H1 (cell line): Measurements from ENCODE around the gene ATXN7. TPM values are rescaled to one million over a fixed set of nuclear protein-coding genes. Genes with fewer than 3 reads are reported as not detected.

Experiments used
- CTCF ChIA-PET: fragments of 300-600 bp; sonication (Branson Sonifier 250); formaldehyde crosslinking; loops from one replicate; lab custom pipeline; 2021; ENCODE audit not compliant: partially characterized antibody; lab: Charles Lee
- POLR2A ChIA-PET: fragments of 300-600 bp; sonication (Branson Sonifier 250); formaldehyde crosslinking; loops from one replicate; lab custom pipeline; 2021; ENCODE audit warnings: inconsistent platforms; ENCODE audit not compliant: partially characterized antibody; lab: Charles Lee
- DNase-seq, 2 experiments: peaks; one replicate each; pipeline versions ENCODE4 v3.0.0 to v3.0.0-alpha.2; 2010 to 2022; ENCODE audit warnings: low spot score in 2 of 2, low read depth in 1 of 2, mixed read lengths in 1 of 2
- FAIRE-seq: peaks from 2 replicates; lab custom pipeline; 2011; peaks lifted over from hg19 to GRCh38; lab: Jason Lieb, UNC
- H2AFZ ChIP-seq: 2 replicates; pipeline ENCODE4 v1.8.1; 2012; ENCODE audit warnings: low read length, inconsistent platforms
- H2AK5ac ChIP-seq: 2 replicates; pipeline ENCODE4 v1.6.1; 2013; ENCODE audit warnings: low read depth, low read length
- H2BK120ac ChIP-seq: replicated peaks from 2 replicates; pipeline ENCODE3; 2013; ENCODE audit warnings: low read depth, low read length, inconsistent platforms
- H2BK12ac ChIP-seq: 2 replicates; pipeline ENCODE4 v1.6.1; 2013; ENCODE audit warnings: low read depth, low read length
- H2BK15ac ChIP-seq: 2 replicates; pipeline ENCODE4 v1.6.1; 2013; ENCODE audit warnings: low read length
- H2BK20ac ChIP-seq: 2 replicates; pipeline ENCODE4 v1.6.1; 2013; ENCODE audit warnings: low read length
- H2BK5ac ChIP-seq: 2 replicates; pipeline ENCODE4 v1.6.1; 2013; ENCODE audit warnings: low read depth, low read length
- H3K14ac ChIP-seq: 2 replicates; pipeline ENCODE4 v1.6.1; 2013; ENCODE audit warnings: inconsistent platforms; ENCODE audit not compliant: insufficient read length
- H3K18ac ChIP-seq: 2 replicates; pipeline ENCODE4 v1.6.1; 2013; ENCODE audit warnings: low read length; ENCODE audit errors: extremely low read depth
- H3K23ac ChIP-seq: 2 replicates; pipeline ENCODE4 v1.6.1; 2013; ENCODE audit warnings: inconsistent platforms; ENCODE audit not compliant: insufficient read length
- H3K23me2 ChIP-seq: 2 replicates; pipeline ENCODE4 v1.6.1; 2013; ENCODE audit warnings: low read depth, low read length
- H3K27ac ChIP-seq: 2 replicates; pipeline ENCODE4 v1.6.1; 2011; ENCODE audit warnings: low read depth, low read length, inconsistent platforms
- H3K27me3 ChIP-seq, 4 experiments: replicated peaks in 1 of 4; 1 replicate in 1 of 4; 2 replicates in 3 of 4; pipeline versions ENCODE4 v1.6.1 to v1.8.1; 2011 to 2013; ENCODE audit warnings: low read length in 3 of 4, mild to moderate bottlenecking in 3 of 4, inconsistent platforms in 2 of 4, mixed read lengths in 2 of 4, moderate library complexity in 1 of 4; ENCODE audit not compliant: control insufficient read depth in 3 of 4, insufficient read depth in 3 of 4; ENCODE audit errors: extremely low read depth in 1 of 4
- H3K36me3 ChIP-seq, 4 experiments: 2 replicates each; pipeline versions ENCODE4 v1.6.1 to v1.8.1; 2011 to 2013; ENCODE audit warnings: mild to moderate bottlenecking in 4 of 4, low read length in 3 of 4, moderate library complexity in 2 of 4, control low read depth in 1 of 4, inconsistent platforms in 1 of 4; ENCODE audit not compliant: insufficient read depth in 4 of 4, control insufficient read depth in 2 of 4
- H3K4ac ChIP-seq: replicated peaks from 2 replicates; pipeline ENCODE3; 2013; ENCODE audit warnings: low read length, low read depth, mixed read lengths, inconsistent platforms; ENCODE audit not compliant: insufficient read length
- H3K4me1 ChIP-seq, 4 experiments: replicated peaks in 1 of 4; 1 replicate in 1 of 4; 2 replicates in 3 of 4; pipeline versions ENCODE4 v1.6.1 to v1.8.1; 2011 to 2013; ENCODE audit warnings: low read length in 3 of 4, inconsistent platforms in 2 of 4, mixed read lengths in 1 of 4; ENCODE audit not compliant: insufficient read depth in 4 of 4, control insufficient read depth in 3 of 4
- H3K4me2 ChIP-seq, 2 experiments: 2 replicates each; pipeline versions ENCODE4 v1.6.1 to v1.8.1; 2011 to 2013; ENCODE audit warnings: low read depth in 2 of 2, low read length in 2 of 2, control low read depth in 1 of 2, inconsistent platforms in 1 of 2, mild to moderate bottlenecking in 1 of 2; ENCODE audit not compliant: insufficient read depth in 1 of 2
- H3K4me3 ChIP-seq, 4 experiments: fragments of 200-600, 300-600 bp in 1 of 4; sonication (generic), shearing (Covaris generic), sonication (Bioruptor Twin) in 1 of 4; 2 replicates each; pipeline versions ENCODE4 v1.5.1 to v1.8.1; 2011 to 2016; ENCODE audit warnings: low read length in 4 of 4, low read depth in 3 of 4, control low read depth in 2 of 4, inconsistent platforms in 2 of 4, mild to moderate bottlenecking in 2 of 4, mixed read lengths in 1 of 4, moderate library complexity in 1 of 4; ENCODE audit not compliant: insufficient read depth in 2 of 4; ENCODE audit errors: extremely low read depth in 1 of 4
- H3K56ac ChIP-seq: replicated peaks from 2 replicates; pipeline ENCODE3; 2013; ENCODE audit warnings: low read depth, mild to moderate bottlenecking, mixed read lengths, low read length, inconsistent platforms; ENCODE audit not compliant: insufficient read length
- H3K79me1 ChIP-seq: 2 replicates; pipeline ENCODE4 v1.6.1; 2013; ENCODE audit warnings: low read depth, low read length, control low read depth
- H3K79me2 ChIP-seq, 2 experiments: 2 replicates each; pipeline versions ENCODE4 v1.6.1 to v1.8.1; 2012 to 2013; ENCODE audit warnings: low read length in 2 of 2, mild to moderate bottlenecking in 2 of 2, inconsistent platforms in 1 of 2; ENCODE audit not compliant: insufficient read depth in 2 of 2, control insufficient read depth in 1 of 2
- H3K9ac ChIP-seq, 4 experiments: replicated peaks in 1 of 4; 1 replicate in 1 of 4; 2 replicates in 3 of 4; pipeline versions ENCODE4 v1.6.1 to v1.8.1; 2011 to 2013; ENCODE audit warnings: low read depth in 3 of 4, low read length in 3 of 4, control low read depth in 2 of 4, mild to moderate bottlenecking in 2 of 4, moderate library complexity in 2 of 4, inconsistent platforms in 1 of 4; ENCODE audit errors: extremely low read depth in 1 of 4
- H3K9me3 ChIP-seq, 2 experiments: 2 replicates each; pipeline versions ENCODE4 v1.6.1 to v1.8.1; 2012 to 2013; ENCODE audit warnings: mild to moderate bottlenecking in 2 of 2, moderate library complexity in 2 of 2, control low read depth in 1 of 2, inconsistent platforms in 1 of 2, low read depth in 1 of 2, low read length in 1 of 2, mixed read lengths in 1 of 2; ENCODE audit not compliant: insufficient read depth in 2 of 2
- H4K20me1 ChIP-seq, 2 experiments: replicated peaks in 1 of 2; 2 replicates each; pipeline versions ENCODE3 to v1.8.1; 2011 to 2013; ENCODE audit warnings: inconsistent platforms in 2 of 2, low read length in 2 of 2, mild to moderate bottlenecking in 1 of 2; ENCODE audit not compliant: insufficient read depth in 2 of 2, control insufficient read depth in 1 of 2
- H4K5ac ChIP-seq: 2 replicates; pipeline ENCODE4 v1.6.1; 2013; ENCODE audit warnings: low read length, low read depth, mixed read lengths, inconsistent platforms; ENCODE audit not compliant: insufficient read length
- H4K8ac ChIP-seq: 2 replicates; pipeline ENCODE4 v1.8.0; 2013; ENCODE audit warnings: mild to moderate bottlenecking, moderate library complexity, low read length, inconsistent platforms; ENCODE audit not compliant: insufficient read depth; ENCODE audit errors: extremely low read depth
- H4K91ac ChIP-seq: replicated peaks from 2 replicates; pipeline ENCODE3; 2013; ENCODE audit warnings: low read length, mixed read lengths, inconsistent platforms; ENCODE audit not compliant: insufficient read length
- BRCA1 ChIP-seq: IDR thresholded peaks from 2 replicates; pipeline ENCODE4 v1.6.1; 2012; ENCODE audit warnings: low read depth, low read length, improper control_type of control experiment
- HDAC2 ChIP-seq, 2 experiments: fragments of 300-600 bp in 1 of 2; sonication (generic) in 1 of 2; IDR thresholded peaks; 2 replicates each; pipeline ENCODE4 v1.6.1; 2011 to 2012; ENCODE audit warnings: low read depth in 2 of 2, low read length in 2 of 2, mild to moderate bottlenecking in 2 of 2, moderate library complexity in 2 of 2, borderline replicate concordance in 1 of 2, inconsistent platforms in 1 of 2
- RNF2 ChIP-seq: fragments of 200-900, 300-1000 bp; sonication (generic); IDR thresholded peaks from 2 replicates; pipeline ENCODE4 v1.7.1; 2016; ENCODE audit warnings: borderline replicate concordance, low read depth, mild to moderate bottlenecking, antibody characterized with exemption, low read length; ENCODE audit not compliant: poor library complexity, severe bottlenecking; ENCODE audit errors: missing control alignments
- YY1 ChIP-seq: IDR thresholded peaks from 2 replicates; pipeline ENCODE4 v1.6.1; 2011; ENCODE audit warnings: low read depth, mild to moderate bottlenecking, low read length
- WGBS, 2 experiments: shearing (Covaris generic) in 1 of 2; methylation state at CpG; one replicate each; pipeline versions ENCODE4 v1.1.6 to v1.1.7; 2013 to 2015; ENCODE audit warnings: low lambda C conversion rate in 2 of 2, mixed read lengths in 2 of 2, inconsistent platforms in 1 of 2, low coverage in 1 of 2, missing lambda C conversion rate in 1 of 2; ENCODE audit not compliant: insufficient replicate concordance in 2 of 2, insufficient coverage in 1 of 2, insufficient read length in 1 of 2; ENCODE audit errors: extremely low coverage in 1 of 2, missing lambda C conversion rate in 1 of 2; 5-methylcytosine and 5-hydroxymethylcytosine counted together
- polyA plus RNA-seq, 7 experiments: library from polyadenylated mRNA; depleted of rRNA in 3 of 7; stranded (reverse) in 5 of 7; unstranded in 2 of 7; fragments of >200 nt in 5 of 7; fragments of 200-250 nt in 2 of 7; gene quantifications; 1 replicate in 5 of 7; 2 replicates in 1 of 7; 4 replicates in 1 of 7; pipeline versions ENCODE4 v1.2.1 to v1.2.3, GENCODE V29; 2011 to 2013; ENCODE audit warnings: missing spikeins in 2 of 7, mixed read lengths in 2 of 7
- total RNA-seq: library from RNA; stranded (reverse); fragmentation: NEBNext Ultra II Directional; extraction: Animal tissue kit (Norgen Biotek cat#: 25700); gene quantifications from 2 replicates; pipeline ENCODE4 v1.2.1, GENCODE V29; 2021

Gene ATXN7
- total and polyA plus RNA-seq, 2 of the 8 experiments (the other 6 are each of a cell fraction or from before 2014, with no cell fraction given), result 15.5 to 16.8 TPM

DNA sequence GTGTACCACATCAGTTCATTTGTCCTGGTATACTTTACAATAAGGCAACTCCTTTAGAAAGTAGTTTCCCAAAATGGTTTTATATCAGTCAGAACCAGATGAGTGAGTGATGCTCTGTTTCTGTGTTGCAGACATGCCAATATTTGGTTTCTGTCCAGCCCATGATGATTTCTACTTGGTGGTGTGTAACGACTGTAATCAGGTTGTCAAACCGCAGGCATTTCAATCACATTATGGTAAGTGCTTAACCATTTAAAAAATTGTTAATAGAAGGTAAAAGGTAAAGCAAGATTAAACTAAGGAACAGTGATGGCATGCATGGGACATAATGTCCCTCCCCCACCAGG is 88.6 kb downstream of the ATXN7 start:
- Histone ChIP-seq H3K27me3 (no peaks in the 10 kb centered on the region), H3K4me2 (no peak overlapping the region), H3K23ac (no peak overlapping the region), H3K27ac (no peak overlapping the region), H4K91ac (no peak overlapping the region), H3K4me3 (no peak overlapping the region), H3K36me3 (no peaks in the 10 kb centered on the region), H3K23me2 (no peaks in the 10 kb centered on the region), H4K20me1 (no peaks in the 10 kb centered on the region), H2BK20ac (no peak overlapping the region), H3K9ac (no peak overlapping the region), H3K56ac (no peak overlapping the region), H2BK15ac (no peak overlapping the region), H2BK5ac (no peak overlapping the region), H2AK5ac (no peak overlapping the region), H3K4ac (no peak overlapping the region), H2BK12ac (no peak overlapping the region), H3K14ac (no peak overlapping the region), H4K5ac (no peak overlapping the region), H3K79me2 (0 out of 4 replicates have a peak, but pooled peaks cover 0 to 3% of the 10 kb centered on the region in 2 experiments), H3K4me1 (peaks cover 0 to 18% (median 11%) of the 10 kb centered on the region in 4 experiments; a peak in 4 of 7 replicates), H3K18ac (no peak overlapping the region), H4K8ac (no peak overlapping the region), H2BK120ac (no peak overlapping the region), H3K79me1 (peaks cover 7% of the 10 kb centered on the region; the same call in 1 of the 2 replicates), H2AFZ (no peak overlapping the region), H3K9me3 (no peaks in the 10 kb centered on the region)
- DNase-seq (no peak), FAIRE-seq (no peak)
- TF ChIP-seq YY1, result no peak
- TF ChIP-seq HDAC2 (IDR thresholded peaks at IDR 0.05; ENCODE audit: borderline replicate concordance in 1 of 2, low read depth in 2 of 2, low read length in 2 of 2), result no peak
- TF ChIP-seq BRCA1, result no peak
- TF ChIP-seq RNF2, result no peak
- CTCF ChIA-PET, result interaction anchor here (0.8 to 4.3 kb wide), 2 partner anchors 10 to 28 kb away, joined by 4 to 23 read pairs; no protein-coding TSS in a partner anchor
- POLR2A ChIA-PET, result no interaction called here
- 98% methylated on average over 2 of the region's 2 CpGs; no CpG with 5 or more reads in 1 of the 2 experiments for WGBS, 2 experiments
